Right atrium auricular region (tissue), 2 donors: ENCODE data around the gene PGR. TPM values are rescaled to one million over a fixed set of nuclear protein-coding genes. Genes with fewer than 3 reads are reported as not detected.
"Not testable (repeated sequence)": the region's sequence is repeated elsewhere in the genome, so short reads cannot be mapped to it uniquely, and the experiment has no call there.

Experiments used
- DNase-seq: peaks from one replicate; pipeline ENCODE4 v3.0.0-alpha.2; 2019; ENCODE audit warnings: low spot score
- H3K27ac ChIP-seq, 2 donors: fragments of 200-600 bp; sonication (generic); 1 replicate in 1 of 2; 2 replicates in 1 of 2; pipeline ENCODE4 v1.5.1; 2016 to 2019
- H3K27me3 ChIP-seq, 2 donors: fragments of 200-600 bp; sonication (generic); one replicate each; pipeline versions ENCODE4 v1.5.1 to v1.6.0; 2017 to 2019
- H3K36me3 ChIP-seq: fragments of 200-600 bp; sonication (generic); one replicate; pipeline ENCODE4 v1.5.1; 2016
- H3K4me1 ChIP-seq, 2 donors: fragments of 200-600 bp; sonication (generic); one replicate each; pipeline versions ENCODE4 v1.5.1 to v1.6.0; 2017 to 2019
- H3K4me3 ChIP-seq, 2 donors: fragments of 200-600 bp; sonication (generic); 1 replicate in 1 of 2; 2 replicates in 1 of 2; pipeline ENCODE4 v1.5.1; 2017 to 2019; ENCODE audit warnings: mild to moderate bottlenecking in 1 of 2, moderate library complexity in 1 of 2
- H3K9me3 ChIP-seq, 2 donors: fragments of 200-600 bp; sonication (generic); one replicate each; pipeline ENCODE4 v1.5.1; 2019
- CTCF ChIP-seq, 2 donors: fragments of 200-600 bp; sonication (generic); IDR thresholded peaks; one replicate each; pipeline ENCODE4 v1.5.1; 2019; ENCODE audit warnings: antibody characterized with exemption in 2 of 2
- total RNA-seq, 2 donors: library from RNA; depleted of rRNA; stranded (reverse); fragments of >200 nt; gene quantifications; one replicate each; pipeline ENCODE4 v1.1.0, GENCODE V29; 2016

PGR gene
- total RNA-seq, 2 donors from 2014 or later = 8.2 to 8.6 TPM

DNA sequence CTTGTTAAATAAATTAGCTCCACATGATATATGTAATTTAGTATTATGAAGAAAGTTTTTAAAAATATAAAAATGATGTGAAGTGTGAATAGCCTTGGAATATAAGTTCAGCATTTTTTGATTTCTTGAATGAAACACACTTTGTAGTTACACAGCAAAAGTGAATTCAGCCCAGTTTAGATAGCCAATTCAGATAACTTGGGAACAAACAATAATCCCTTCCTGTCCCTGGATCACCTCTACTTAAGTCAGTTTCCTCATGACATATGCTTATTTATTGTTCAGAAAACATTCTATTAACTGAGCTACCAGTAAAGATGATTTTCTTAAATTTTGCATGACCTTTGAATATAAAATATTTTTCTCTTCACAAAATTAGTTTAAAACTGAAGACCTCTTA lies 107.4 kb downstream of the PGR start:
- no peaks in the 10 kb centered on the region for H3K9me3 ChIP-seq
- no peak overlapping the region for H3K27ac ChIP-seq
- DNase-seq = no peak
- no peaks in the 10 kb centered on the region for H3K27me3 ChIP-seq
- TF ChIP-seq CTCF (IDR thresholded peaks at IDR 0.05) = no peak
- no peaks in the 10 kb centered on the region for H3K36me3 ChIP-seq
- H3K4me1 ChIP-seq = no peaks in the 10 kb centered on the region
- H3K4me3 ChIP-seq = no peak overlapping the region

- no peak overlapping the region for H3K4me3 ChIP-seq
- TF ChIP-seq CTCF (IDR thresholded peaks at IDR 0.05) = no peak
- H3K36me3 ChIP-seq = no peaks in the 10 kb centered on the region
- no peak for DNase-seq
- no peak overlapping the region for H3K27ac ChIP-seq
- no peaks in the 10 kb centered on the region for H3K27me3 ChIP-seq
- no peaks in the 10 kb centered on the region for H3K9me3 ChIP-seq
- H3K4me1 ChIP-seq = no peaks in the 10 kb centered on the region
These were observed 109.7 kb downstream of the PGR start for GRCh38 chr11:101019870-101020269.

DNA sequence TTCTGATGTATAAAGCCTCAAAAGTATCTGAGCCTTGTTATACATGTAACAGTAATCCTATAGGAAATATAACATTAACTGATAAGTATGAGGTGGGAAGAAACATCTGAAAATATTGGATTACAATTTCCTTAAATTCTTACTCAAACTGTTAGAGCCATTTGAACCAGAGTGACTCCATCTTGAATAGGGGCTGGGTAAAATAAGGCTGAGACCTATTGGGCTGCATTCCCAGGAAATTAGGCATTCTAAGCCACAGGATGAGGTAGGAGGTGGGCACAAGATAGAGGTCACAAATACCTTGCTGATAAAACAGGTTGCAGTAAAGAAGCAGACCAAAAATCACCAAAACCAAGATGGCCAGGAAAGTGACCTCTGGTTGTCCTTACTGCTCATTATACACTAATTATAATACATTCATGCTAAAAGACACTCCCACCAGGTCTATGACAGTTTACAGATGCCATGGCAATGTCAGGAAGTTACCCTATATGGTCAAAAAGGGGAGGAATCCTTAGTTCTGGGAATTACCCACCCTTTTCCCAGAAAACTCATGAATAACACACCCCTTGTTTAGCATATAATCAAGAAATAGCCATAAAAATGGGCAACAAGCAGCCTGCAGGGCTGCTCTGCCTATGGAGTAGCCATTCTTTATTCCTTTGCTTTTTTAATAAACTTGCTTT lies 114.9 kb downstream of the PGR start:
- Histone ChIP-seq H3K9me3 (no peaks in the 10 kb centered on the region), H3K4me3 (no peak overlapping the region), H3K27me3 (no peaks in the 10 kb centered on the region), H3K36me3 (no peaks in the 10 kb centered on the region), H3K27ac (no peak overlapping the region), H3K4me1 (no peaks in the 10 kb centered on the region)
- no peak for DNase-seq
- no peak for TF ChIP-seq CTCF (IDR thresholded peaks at IDR 0.05)

- not testable (repeated sequence) for DNase-seq, H3K27ac ChIP-seq, H3K36me3 ChIP-seq, H3K4me1 ChIP-seq, H3K27me3 ChIP-seq, H3K9me3 ChIP-seq, H3K4me3 ChIP-seq
These were observed 115.9 kb downstream of the PGR start for GRCh38 chr11:101013702-101014101.

- no peak overlapping the region for H3K4me3 ChIP-seq
- TF ChIP-seq CTCF (IDR thresholded peaks at IDR 0.05) = no peak
These were observed 117.7 kb downstream of the PGR start for GRCh38 chr11:101011881-101012280.

GRCh38 chr11:101010899-101011298 lies 118.7 kb downstream of the PGR start:
- Histone ChIP-seq H3K27ac (no peak overlapping the region), H3K4me1 (no peaks in the 10 kb centered on the region), H3K9me3 (no peaks in the 10 kb centered on the region), H3K36me3 (no peaks in the 10 kb centered on the region), H3K27me3 (no peaks in the 10 kb centered on the region), H3K4me3 (no peak overlapping the region)
- no peak for TF ChIP-seq CTCF (IDR thresholded peaks at IDR 0.05)
- DNase-seq = no peak

More at GRCh38 chr11:101011881-101012280, 117.7 kb downstream of the PGR start:
- Histone ChIP-seq H3K27ac (no peak overlapping the region), H3K9me3 (no peaks in the 10 kb centered on the region), H3K36me3 (no peaks in the 10 kb centered on the region), H3K4me1 (no peaks in the 10 kb centered on the region), H3K27me3 (no peaks in the 10 kb centered on the region)
- DNase-seq = no peak
